HEK293T (cell line): Measurements from ENCODE around the gene AP3B1.
"Not testable (repeated sequence)": the region's sequence is repeated elsewhere in the genome, so short reads cannot be mapped to it uniquely, and the experiment has no call there.

Source experiments
- ARNT ChIP-seq: fragments of 450-650 bp; IDR thresholded peaks from 2 replicates; pipeline ENCODE4 v1.6.1; 2017; ENCODE audit warnings: mild to moderate bottlenecking
- BHLHE40 ChIP-seq: fragments of 450-650 bp; IDR thresholded peaks from 2 replicates; pipeline ENCODE4 v1.6.1; 2016; ENCODE audit warnings: mild to moderate bottlenecking, moderate library complexity, borderline replicate concordance
- FOXA1 ChIP-seq: fragments of 450-650 bp; IDR thresholded peaks from 2 replicates; pipeline ENCODE4 v1.6.1; 2016; ENCODE audit warnings: mild to moderate bottlenecking
- FOXK2 ChIP-seq: fragments of 450-650 bp; IDR thresholded peaks from 2 replicates; pipeline ENCODE4 v1.6.1; 2016; ENCODE audit warnings: mild to moderate bottlenecking
- FOXM1 ChIP-seq: fragments of 450-650 bp; IDR thresholded peaks from 2 replicates; pipeline ENCODE4 v1.6.1; 2017; ENCODE audit warnings: mild to moderate bottlenecking, borderline replicate concordance
- HDGF ChIP-seq: fragments of 450-650 bp; IDR thresholded peaks from 2 replicates; pipeline ENCODE4 v1.6.1; 2017; ENCODE audit warnings: antibody characterized with exemption, borderline replicate concordance
- L3MBTL2 ChIP-seq: fragments of 450-650 bp; conservative IDR thresholded peaks from 2 replicates; pipeline ENCODE4 v1.6.1; 2016; ENCODE audit warnings: mild to moderate bottlenecking
- LEF1 ChIP-seq: fragments of 450-650 bp; IDR thresholded peaks from 2 replicates; pipeline ENCODE4 v1.6.1; 2017; ENCODE audit warnings: mild to moderate bottlenecking, borderline replicate concordance
- NFRKB ChIP-seq: fragments of 450-650 bp; IDR thresholded peaks from 2 replicates; pipeline ENCODE4 v1.6.1; 2016; ENCODE audit warnings: mild to moderate bottlenecking, moderate library complexity
- PKNOX1 ChIP-seq: fragments of 450-650 bp; IDR thresholded peaks from 2 replicates; pipeline ENCODE4 v1.6.1; 2016
- SP1 ChIP-seq: fragments of 450-650 bp; IDR thresholded peaks from 2 replicates; pipeline ENCODE4 v1.6.1; 2017
- TARDBP ChIP-seq: fragments of 450-650 bp; IDR thresholded peaks from 2 replicates; pipeline ENCODE4 v1.6.1; 2016
- ZNF384 ChIP-seq: fragments of 450-650 bp; IDR thresholded peaks from 2 replicates; pipeline ENCODE4 v1.6.1; 2016

- not testable (repeated sequence) for TF ChIP-seq FOXA1, TARDBP, FOXM1, SP1, PKNOX1, NFRKB, BHLHE40, ZNF384, L3MBTL2, LEF1, FOXK2, ARNT, HDGF
Measured at GRCh38 chr5:78046823-78047222, 247.7 kb downstream of the AP3B1 start.
